Fibroblast of skin of abdomen (primary cell): ENCODE measurements around the gene LILRA1. TPM values are rescaled to one million over a fixed set of nuclear protein-coding genes. Genes with fewer than 3 reads are reported as not detected.
"Not testable (repeated sequence)": the region's sequence is repeated elsewhere in the genome, so short reads cannot be mapped to it uniquely, and the experiment has no call there.

Source experiments
- DNase-seq: peaks from one replicate; pipeline ENCODE4 v3.0.0-alpha.2; 2013
- polyA plus RNA-seq, 2 experiments: library from polyadenylated mRNA; unstranded; fragments of 120-200 nt; gene quantifications; one replicate each; pipeline ENCODE4 v1.2.1, GENCODE V29; 2013; ENCODE audit not compliant: insufficient read length in 2 of 2

The LILRA1 gene
- not detected for polyA plus RNA-seq (2013, experiment 1 of 2; ENCODE audit: insufficient read length)
- polyA plus RNA-seq (2013, experiment 2 of 2; ENCODE audit: insufficient read length), result not detected

DNA sequence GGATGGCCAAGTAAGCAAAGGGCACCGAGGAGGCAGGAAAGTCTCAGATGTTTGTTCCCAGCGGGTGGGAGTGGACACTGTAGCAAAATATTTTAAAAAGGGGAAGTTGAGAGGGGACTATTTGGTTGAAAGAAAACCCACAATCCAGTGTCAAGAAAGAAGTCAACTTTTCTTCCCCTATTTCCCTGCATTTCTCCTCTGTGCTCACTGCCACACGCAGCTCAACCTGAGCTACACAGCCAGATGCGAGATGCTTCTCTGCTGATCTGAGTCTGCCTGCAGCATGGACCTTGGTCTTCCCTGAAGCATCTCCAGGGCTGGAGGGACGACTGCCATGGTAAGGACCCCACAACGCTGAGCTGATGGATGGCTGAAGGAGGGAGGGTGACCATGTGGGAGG lies at the start of gene LILRA1:
Gene LILRA1, plus strand, starts transcription at position 188 of the 400 bp plus-strand sequence. CDS start 613 bp downstream, outside the sequence.
- DNase-seq, result not testable (repeated sequence)

DNA sequence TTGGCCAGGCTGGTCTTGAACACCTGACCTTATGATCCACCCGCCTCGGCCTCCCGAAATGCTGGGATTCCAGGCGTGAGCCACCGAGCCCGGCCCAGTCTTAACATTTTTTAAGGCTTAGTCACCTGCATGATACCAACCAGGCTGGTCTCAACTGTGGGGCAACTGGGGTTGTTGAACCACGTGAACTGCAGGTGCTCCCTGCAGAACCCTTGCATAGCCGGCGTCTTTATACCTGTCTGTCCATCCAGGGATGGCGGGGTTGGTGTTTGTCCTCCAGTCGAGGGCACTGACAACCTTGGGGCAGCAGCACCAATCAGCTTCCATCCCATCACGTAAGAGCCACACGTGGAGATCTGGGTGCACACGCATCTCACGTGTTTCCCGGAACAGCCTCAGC lies 44.6 kb upstream of the LILRA1 start:
- DNase-seq, result no peak

DNA sequence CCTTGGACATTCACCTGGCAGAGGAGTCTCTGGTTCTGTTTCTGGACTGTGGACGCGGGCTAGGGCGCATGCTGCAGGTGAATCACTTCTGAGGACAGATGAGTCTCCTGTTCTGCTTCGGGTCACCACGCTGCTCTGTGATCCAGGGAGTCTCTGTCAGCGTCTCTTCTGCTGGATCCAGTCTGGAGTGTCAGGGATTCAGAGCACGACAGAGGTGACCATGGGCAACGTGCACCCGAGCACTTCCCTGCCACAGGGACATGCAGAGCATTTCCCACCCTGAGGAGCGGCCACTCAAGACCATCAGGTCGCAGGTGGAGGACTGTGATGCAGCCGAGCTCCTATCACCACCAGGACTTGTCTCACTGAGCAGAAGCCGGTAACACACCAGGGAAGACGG lies 44.2 kb upstream of the LILRA1 start:
- no peak for DNase-seq

DNA sequence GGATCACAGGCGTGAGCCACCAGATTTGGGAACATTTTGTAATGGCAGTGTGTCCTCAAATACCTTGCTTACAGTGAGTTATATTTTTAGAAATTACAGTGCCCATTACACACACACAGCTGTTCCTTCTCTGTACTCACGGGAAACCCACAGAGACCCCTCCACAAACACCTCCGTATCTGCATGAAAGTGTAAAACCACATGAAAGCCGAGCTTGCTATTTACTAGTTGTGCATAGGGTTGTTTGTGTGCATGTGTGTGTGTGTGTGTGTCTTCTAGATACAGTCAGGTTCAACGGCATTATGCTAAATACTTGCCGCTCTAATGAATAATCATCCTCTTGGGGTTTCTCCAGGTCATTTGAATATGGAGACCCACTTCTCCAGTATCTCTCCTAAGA lies 42.1 kb upstream of the LILRA1 start:
- DNase-seq, result no peak

DNA sequence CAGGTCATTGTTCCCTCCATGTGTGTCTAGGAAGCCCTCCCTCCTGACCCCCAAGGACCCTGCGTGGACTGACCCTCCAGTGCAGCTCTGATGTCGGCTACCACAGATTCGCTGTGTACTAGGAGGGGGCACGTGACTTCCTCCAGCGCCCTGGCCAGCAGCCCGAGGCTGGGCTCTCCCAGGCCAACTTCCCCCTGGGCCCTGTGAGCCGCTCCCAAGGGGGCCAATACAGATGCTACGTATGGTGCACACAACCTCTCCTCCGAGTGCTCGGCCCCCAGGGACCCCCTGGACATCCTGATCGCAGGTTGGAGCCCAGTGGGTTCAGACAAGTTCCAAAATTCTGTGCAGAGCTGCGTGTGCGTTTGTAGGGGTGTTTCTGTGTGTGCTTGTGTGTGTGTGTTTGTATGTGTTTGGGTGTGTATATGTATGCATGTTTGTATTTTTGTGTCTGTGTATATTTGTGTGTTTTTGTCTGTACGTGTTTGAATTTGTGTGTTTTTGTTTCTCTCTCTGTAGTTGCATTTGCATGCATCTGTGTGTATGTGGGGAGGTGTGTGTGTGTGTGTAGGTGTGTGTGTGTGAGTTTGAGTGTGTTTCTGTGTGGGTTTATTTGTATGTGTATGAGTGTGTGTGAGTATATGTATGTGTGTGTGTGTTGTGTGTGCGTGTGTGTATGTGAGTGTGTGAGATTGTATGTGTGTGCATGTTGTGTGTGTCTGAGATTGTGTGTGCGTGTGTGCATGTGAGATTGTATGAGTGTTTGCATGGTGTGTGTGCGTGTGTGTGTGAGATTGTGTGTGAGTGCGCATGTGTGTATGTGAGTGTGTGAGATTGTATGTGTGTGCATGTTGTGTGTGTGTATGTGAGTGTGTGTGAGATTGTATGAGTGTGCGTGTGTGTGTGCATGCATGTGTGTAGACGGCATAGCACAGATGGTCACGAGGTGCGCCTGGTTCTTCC lies 41.2 kb upstream of the LILRA1 start:
- no peak for DNase-seq

DNA sequence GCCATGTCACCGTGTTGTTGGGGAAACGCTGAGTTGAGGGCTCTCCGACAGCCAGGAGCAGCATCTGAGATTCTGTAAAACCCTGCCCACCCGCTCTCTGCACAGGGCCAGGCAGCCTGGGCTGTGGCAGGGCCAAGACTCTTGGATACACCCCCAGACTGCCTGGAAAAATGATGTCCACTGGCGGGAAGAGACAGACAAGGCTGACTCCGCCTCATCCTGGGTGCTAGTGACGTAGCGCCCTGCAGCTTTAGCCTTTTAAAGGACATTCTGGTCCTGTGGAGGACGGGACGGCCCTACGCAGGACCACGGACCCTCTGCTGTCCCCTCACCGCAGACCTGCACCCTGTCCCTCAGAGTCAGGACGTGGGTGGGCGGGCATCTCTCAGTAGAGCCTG lies 40.5 kb upstream of the LILRA1 start:
- DNase-seq, result no peak

DNA sequence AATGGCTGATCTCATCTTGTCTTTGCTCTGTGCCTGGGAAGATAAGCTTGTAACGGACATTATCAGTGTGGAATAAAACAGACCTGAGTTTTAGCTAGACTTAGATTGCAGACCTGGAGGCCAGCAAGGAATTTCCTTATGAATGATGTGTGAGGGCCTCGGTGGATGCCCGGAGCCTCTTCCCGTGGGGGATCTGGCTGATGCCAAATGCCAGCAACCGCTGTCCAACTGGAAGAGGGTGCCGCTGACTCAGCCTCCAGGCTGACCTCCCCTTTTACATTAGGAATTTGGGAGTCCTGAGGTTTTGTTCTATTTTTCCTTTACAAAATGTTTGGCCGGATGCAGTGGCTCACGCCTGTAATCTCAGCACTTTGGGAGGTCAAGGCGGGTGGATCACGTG lies 39.4 kb upstream of the LILRA1 start:
- no peak for DNase-seq

DNA sequence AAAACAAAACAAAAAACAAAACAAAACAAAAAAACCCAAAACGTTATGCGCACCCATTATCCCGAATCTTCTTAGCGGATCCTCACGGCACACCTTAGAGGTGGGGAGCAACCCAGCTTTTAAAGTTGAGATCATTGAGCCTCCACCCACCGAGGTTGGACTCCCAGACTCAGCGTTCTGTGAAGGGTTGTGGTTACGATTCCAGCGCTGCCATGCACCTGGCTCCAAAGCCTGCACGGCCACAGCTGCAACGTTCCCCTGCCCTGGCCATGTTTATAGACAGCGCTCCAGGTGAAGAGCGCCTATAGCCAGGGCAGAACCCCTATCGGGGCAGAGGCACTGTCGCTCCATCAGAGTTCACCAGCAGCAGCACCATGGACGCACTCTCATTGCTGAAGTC lies 38.5 kb upstream of the LILRA1 start:
- no peak for DNase-seq

DNA sequence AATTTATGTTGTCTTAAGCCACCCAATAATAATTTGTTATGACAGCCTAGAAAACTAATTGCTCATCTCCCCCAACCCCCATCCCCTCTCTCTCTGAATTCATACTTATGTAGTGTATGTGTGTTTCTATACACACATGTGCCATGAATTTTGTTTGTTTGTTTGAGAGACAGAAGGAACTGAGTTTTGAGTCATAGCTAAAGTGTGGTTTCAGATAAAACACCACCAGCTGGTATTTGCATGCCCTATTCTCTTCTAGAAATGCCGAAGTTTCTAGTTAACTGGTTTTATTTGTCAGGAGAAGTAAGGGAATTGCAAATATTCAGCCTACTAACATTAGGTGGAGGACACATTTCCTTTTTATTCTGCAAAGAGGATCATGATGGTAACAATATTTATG lies 37.2 kb upstream of the LILRA1 start:
- DNase-seq, result no peak

DNA sequence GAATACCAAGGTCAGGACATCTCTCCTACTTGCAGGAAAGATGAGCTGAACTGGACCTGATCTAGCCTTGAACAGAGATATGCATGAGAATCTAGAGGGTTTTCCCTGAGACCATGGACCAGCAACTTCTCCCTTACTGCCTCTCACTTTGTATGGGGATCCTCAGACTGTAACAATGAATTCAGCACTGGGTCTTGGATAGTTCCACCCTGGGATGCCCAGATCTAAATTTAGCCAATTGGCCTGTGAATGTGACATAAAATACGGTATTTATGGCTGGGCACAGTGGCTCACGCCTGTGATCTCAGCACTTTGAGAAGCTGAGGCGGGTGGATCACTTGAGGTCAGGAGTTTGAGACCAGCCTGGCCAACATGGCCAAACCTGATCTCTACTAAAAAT lies 35.1 kb upstream of the LILRA1 start:
- no peak for DNase-seq

DNA sequence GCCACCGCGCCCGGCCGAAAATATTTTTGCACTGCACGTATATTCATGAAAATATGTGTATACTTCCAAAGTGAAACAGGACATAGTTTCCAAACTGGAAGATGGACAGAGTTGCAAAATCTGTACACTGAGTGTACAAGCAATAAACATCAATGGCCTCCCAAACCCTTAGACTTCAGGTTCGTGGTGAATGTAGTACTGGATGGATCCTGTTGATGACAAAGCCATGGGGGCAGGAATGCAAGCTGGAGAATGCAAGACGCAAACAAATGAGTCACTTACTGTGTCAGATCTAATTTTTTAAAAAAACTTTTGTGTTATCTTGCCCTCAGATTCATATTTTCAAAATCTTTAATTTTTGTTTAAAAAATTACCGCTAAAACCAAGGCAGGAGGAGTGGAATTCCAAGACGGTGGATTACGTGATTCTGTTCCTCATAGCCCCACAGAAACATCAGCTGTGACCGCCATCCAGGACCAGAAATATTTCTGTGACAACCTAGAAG lies 32.5 kb upstream of the LILRA1 start:
- DNase-seq, result no peak

DNA sequence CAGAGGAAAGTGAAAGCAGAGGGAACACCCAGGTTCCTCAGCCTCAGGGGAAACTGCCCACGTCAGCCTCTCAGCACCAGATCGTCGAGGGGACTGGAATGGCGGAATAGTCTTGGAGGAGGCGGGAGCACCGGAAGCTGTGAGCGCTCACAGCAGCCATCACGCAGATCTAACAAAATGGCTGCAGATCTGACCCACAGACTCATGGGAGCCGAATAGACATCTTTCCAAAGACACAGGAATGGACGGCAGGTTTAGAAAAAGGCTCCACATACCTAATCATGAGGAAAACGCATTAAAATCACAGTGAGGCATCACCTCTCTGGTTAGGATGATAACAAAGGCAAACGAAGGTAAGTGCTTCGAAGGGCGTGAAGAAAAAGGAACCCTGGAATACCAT lies 31.6 kb upstream of the LILRA1 start:
- DNase-seq, result no peak

DNA sequence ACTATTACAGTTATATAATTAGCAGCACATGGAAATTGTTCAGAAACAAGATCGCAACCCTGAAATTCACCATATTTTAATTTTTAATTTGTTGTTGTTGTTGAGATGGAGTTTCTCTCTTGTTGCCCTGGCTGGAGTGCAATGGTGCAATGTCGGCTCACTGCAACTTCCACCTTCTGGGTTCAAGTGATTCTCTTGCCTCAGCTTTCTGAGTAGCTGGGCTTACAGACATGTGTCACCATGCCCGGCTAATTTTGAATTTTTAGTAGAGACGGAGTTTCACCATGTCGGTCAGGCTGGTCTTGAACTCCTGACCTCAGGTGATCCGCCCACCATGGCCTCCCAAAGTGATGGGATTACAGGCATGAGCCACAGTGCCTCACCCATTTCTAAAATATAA lies 30.2 kb upstream of the LILRA1 start:
- not testable (repeated sequence) for DNase-seq

DNA sequence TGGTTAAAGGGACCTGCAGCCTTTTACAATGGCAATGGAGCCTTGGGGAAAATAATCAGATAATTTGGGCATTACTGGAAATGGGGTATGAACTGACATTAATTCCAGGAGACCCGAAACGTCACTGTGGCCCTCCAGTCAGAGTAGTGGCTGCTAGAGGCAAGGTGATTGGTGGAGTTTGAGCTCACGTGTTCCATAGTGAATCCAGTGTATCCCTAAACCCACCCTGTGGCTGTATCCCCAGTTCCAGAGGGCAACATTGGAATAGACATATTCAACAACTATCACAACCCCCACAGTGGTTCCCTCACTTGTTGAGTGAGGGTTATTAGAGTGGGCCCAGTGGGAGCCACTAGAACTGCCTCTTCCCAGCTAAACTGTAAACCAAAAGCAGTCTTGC lies 23.1 kb upstream of the LILRA1 start:
- no peak for DNase-seq

DNA sequence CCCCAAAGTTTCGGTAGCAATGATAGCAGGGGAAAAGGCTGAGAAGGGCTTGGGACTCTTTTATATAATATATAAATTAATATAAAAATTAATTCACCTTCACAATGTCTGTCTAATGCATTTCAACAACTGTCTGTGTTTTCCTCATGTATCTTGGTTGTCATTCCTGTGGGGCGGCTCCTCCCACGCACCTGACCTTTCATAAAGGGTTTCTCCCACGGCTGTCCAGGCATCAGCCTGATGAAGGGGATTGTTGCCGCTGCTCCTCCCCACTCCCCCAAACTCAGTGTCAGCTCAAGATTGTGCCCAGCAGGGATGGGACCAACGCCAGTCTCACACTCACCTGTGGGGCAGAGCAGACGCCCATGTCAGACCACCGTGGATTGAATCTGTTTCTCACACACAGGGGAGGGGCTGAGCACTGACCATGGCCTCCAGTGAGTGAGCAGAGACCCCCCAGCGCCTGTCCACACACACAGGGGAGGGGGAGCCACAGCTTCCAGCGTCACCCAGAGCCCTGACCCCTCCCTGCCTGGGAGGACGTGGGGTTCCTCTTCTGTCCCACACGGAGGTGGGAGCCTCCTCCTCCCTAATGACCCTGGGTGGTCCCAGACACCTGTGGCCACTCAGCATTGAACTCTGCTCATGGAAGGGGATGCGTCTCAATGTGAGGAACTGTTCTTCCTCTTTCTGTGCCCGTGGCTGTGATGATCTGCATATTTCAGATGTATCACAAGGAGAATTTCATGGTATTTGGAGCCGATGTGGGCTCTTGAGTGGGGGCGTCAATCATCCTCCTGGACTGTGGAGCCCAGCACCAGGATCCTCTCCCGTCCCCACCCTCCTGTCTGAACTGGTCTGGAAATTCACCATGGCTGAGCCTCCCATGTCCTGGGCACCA lies 21.5 kb upstream of the LILRA1 start:
- DNase-seq, result not testable (repeated sequence)

DNA sequence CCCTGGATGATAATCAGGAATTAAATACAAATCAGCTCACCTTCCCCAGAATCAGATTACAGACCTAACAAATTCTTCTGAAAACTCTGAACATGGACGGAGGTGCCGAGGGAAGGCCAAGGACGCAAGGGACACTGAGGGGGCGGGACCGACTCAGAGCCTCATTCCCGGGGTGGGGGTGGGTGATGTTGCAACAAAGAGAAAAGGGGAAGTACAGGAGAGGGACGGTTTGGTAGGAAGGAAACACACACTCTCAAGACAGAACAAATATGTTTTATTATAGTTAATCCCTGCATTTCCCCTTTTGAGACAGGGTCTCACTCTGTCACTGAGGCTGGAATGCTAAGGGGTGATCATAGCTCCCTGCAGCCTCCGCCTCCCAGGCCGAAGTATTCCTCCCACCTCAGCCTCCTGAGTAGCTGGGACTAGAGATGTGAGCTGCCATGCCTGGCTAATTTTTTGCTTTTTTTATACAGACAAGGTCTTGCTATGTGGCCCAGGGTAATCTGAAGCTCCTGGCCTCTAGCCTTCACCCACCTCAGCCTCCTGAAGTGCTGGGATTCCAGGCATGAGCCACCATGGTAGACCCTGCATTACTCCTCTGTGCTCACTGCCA lies 20.6 kb upstream of the LILRA1 start:
- no peak for DNase-seq

DNA sequence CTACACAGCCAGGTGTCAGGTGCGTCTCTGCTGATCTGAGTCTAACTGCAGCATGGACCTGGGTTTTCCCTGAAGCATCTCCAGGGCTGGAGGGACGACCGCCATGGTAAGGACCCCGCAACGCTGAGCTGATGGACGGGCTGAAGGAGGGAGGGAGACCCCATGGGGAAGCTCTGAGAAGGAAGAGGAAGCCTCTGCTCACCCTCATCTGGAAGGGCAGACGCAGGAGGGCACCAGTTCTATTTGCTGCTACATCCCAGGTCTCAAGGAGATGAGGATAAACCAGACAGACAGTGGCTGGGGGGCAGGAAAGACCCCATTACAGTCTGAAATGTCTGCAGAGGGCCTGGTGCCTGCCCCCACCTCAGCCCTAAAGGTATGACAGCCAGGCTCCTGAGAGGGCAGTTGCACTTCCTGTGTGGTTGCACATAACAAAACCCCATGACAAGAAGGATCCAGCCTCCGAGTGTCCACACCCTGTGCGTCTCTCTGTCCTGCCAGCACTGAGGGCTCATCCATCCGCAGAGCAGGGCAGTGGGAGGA lies 20.0 kb upstream of the LILRA1 start, which contains the start of gene LILRA2:
Gene LILRA2, plus strand, starts transcription at position 461 of the 543 bp plus-strand sequence. CDS start 89 bp downstream, outside the sequence.
- no peak for DNase-seq

DNA sequence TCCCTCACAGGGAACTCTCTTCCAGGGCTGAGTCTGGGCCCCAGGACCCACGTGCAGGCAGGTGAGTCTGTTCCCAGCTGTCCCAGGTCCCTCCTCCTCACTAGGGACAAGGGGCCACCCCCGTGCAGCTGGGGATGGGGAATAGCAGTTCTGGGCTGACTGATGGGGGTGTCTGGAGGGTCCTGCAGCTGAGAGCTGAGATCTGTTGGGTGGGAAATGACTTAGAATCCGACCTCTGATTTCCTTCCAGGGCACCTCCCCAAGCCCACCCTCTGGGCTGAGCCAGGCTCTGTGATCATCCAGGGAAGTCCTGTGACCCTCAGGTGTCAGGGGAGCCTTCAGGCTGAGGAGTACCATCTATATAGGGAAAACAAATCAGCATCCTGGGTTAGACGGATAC lies 19.4 kb upstream of the LILRA1 start:
- no peak for DNase-seq

DNA sequence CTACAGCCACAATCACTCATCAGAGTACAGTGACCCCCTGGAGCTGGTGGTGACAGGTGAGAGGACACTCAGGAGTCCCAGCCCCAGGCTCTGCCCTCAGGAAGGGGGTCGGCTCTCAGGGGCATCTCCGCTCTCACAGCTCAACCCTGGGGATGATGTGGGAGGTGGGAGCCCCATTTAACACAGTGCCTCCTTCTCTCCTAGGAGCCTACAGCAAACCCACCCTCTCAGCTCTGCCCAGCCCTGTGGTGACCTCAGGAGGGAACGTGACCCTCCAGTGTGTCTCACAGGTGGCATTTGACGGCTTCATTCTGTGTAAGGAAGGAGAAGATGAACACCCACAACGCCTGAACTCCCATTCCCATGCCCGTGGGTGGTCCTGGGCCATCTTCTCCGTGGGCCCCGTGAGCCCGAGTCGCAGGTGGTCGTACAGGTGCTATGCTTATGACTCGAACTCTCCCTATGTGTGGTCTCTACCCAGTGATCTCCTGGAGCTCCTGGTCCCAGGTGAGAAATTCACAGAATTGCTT lies 18.8 kb upstream of the LILRA1 start:
- no peak for DNase-seq

DNA sequence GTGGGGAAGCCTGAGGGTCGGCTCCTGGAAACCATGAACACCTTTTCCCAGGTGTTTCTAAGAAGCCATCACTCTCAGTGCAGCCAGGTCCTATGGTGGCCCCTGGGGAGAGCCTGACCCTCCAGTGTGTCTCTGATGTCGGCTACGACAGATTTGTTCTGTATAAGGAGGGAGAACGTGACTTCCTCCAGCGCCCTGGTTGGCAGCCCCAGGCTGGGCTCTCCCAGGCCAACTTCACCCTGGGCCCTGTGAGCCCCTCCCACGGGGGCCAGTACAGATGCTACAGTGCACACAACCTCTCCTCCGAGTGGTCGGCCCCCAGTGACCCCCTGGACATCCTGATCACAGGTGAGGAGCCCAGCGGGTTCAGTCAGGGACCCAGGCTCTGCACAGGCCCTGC lies 18.2 kb upstream of the LILRA1 start:
- DNase-seq, result not testable (repeated sequence)

DNA sequence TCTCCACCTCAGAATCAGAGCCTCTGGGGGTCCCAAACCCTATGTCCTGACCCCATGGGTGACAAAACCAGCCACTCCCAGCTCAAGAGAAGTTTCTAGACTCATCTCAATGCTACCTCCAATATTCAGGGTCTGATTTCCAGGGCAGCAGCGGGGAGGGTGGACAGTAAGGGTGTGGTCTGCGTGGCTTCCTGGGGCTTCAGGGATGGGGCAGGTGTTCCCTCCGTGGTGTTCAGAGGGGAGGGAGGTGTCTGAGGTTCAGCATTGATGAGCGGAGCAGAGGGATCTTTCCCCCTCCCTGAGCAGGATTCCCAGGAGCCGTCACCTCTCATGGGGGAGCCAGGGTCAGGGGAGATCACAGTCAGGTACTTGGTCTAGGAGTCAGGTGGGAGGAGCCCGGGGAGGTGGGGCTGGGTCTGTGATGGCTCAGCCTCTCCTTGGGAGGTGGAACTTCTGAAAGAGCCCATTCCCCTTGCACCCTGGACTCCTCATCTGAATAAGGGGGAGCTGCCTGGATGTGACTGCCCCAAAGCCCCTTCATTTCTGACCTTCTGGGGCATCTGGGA lies 16.9 kb upstream of the LILRA1 start:
- DNase-seq, result no peak
